Left ventricle myocardium superior (tissue), 1 donor: ENCODE results near the gene SLC25A19. TPM values are rescaled to one million over a fixed set of nuclear protein-coding genes. Genes with fewer than 3 reads are reported as not detected.
A peak's percentile ranks its signal among the peaks of the same experiment; 100 is the strongest.

Source experiments
- ATAC-seq: fragments of 200-7000 bp; cut with Tn5 transposase; one replicate; pipeline ENCODE4 v1.9.1; 2020; ENCODE audit warnings: mild to moderate bottlenecking, moderate library complexity
- DNase-seq: peaks from one replicate; pipeline ENCODE4 v3.0.0-alpha.2; 2020
- intact Hi-C: fragments of 100-400 bp; cut with micrococcal nuclease; formaldehyde crosslinking; loops from one replicate; pipeline ENCODE4 v1.11.0; 2022
- long read RNA-seq: library from polyadenylated mRNA; unstranded; transcript quantifications from one replicate; pipeline ENCODE4 v2.0.0, GENCODE V29; 2021
- total RNA-seq: library from RNA; stranded (reverse); fragmentation: NEBNext Ultra II Directional; extraction: Animal tissue kit (Norgen Biotek cat#: 25700); gene quantifications from one replicate; pipeline ENCODE4 v1.2.1, GENCODE V29; 2021
- donor health status: DM: no; HTN: yes; CAD: no; lungs with severe emphysema.

Gene SLC25A19
- total RNA-seq = 23.0 TPM
- long read RNA-seq, transcript SLC25A19-204 (8 exons, 1,587 nt) = major isoform, 10 of 25 reads
- long read RNA-seq, transcript SLC25A19-210 (8 exons, 1,554 nt) = minor isoform, 5 of 25 reads
- long read RNA-seq, partial matches to known transcripts = 2 of 25 reads
- long read RNA-seq, other reads (novel, unspliced or antisense) = 6 of 25 reads

GRCh38 chr17:75289115-75289831 lies at the start of gene SLC25A19:
Gene SLC25A19 (minus strand): TSS chr17:75289433. CDS start chr17:75286764, 2,669 bp downstream.
- ATAC-seq = peak; percentile 99
- intact Hi-C loops = no loop called here
- DNase-seq = peak; percentile 98

GRCh38 chr17:75338335-75338734 lies 49.1 kb upstream of the SLC25A19 start:
- ATAC-seq (no peak), DNase-seq (no peak)
- intact Hi-C loops = no loop called here

GRCh38 chr17:75335315-75335714 lies 46.1 kb upstream of the SLC25A19 start:
- DNase-seq (no peak), ATAC-seq (no peak)
- intact Hi-C loops = no loop called here

- ATAC-seq = no peak
- no peak for DNase-seq
- intact Hi-C loops = no loop called here
Measured at GRCh38 chr17:75334723-75335122, 45.5 kb upstream of the SLC25A19 start.

GRCh38 chr17:75331671-75332070 lies 42.4 kb upstream of the SLC25A19 start:
- intact Hi-C loops = no loop called here
- DNase-seq (no peak), ATAC-seq (no peak)

- ATAC-seq (no peak), DNase-seq (no peak)
- intact Hi-C loops = loop anchor here (5.0 kb wide), 1 partner anchor 65 kb away; no protein-coding TSS in a partner anchor
Measured at GRCh38 chr17:75327757-75328156, 38.5 kb upstream of the SLC25A19 start.

- no peak for DNase-seq
- peak; percentile 16 for ATAC-seq
- intact Hi-C loops = loop anchor here (5.0 kb wide), 1 partner anchor 66 kb away; no protein-coding TSS in a partner anchor
Measured at GRCh38 chr17:75326226-75326848, 37.1 kb upstream of the SLC25A19 start.

- DNase-seq = no peak
- intact Hi-C loops = loop anchor here (5.0 kb wide), 1 partner anchor 66 kb away; no protein-coding TSS in a partner anchor
- ATAC-seq = peak; percentile 33
Measured at GRCh38 chr17:75325827-75326225, 36.6 kb upstream of the SLC25A19 start.

- intact Hi-C loops = loop anchor here (5.0 kb wide), 1 partner anchor 67 kb away; no protein-coding TSS in a partner anchor
- DNase-seq (no peak), ATAC-seq (no peak)
Measured at GRCh38 chr17:75325348-75325747, 36.1 kb upstream of the SLC25A19 start.

GRCh38 chr17:75321506-75321905 lies 32.3 kb upstream of the SLC25A19 start:
- ATAC-seq (no peak), DNase-seq (no peak)
- intact Hi-C loops = loop anchor here (5.0 kb wide), 1 partner anchor 91 kb away; no protein-coding TSS in a partner anchor

- no peak for ATAC-seq
- intact Hi-C loops = loop anchor here (5.0 kb wide), 1 partner anchor 92 kb away; no protein-coding TSS in a partner anchor
Measured at GRCh38 chr17:75319904-75320691, 30.9 kb upstream of the SLC25A19 start.

GRCh38 chr17:75318615-75319222 lies 29.5 kb upstream of the SLC25A19 start:
- DNase-seq (no peak), ATAC-seq (no peak)
- intact Hi-C loops = no loop called here

More at GRCh38 chr17:75319904-75320691, 30.9 kb upstream of the SLC25A19 start:
- DNase-seq = no peak

GRCh38 chr17:75318211-75318610 lies 29.0 kb upstream of the SLC25A19 start:
- ATAC-seq (peak; percentile 17), DNase-seq (no peak)
- intact Hi-C loops = no loop called here

- intact Hi-C loops = no loop called here
- peak; percentile 40 for DNase-seq
- ATAC-seq = no peak
Measured at GRCh38 chr17:75317671-75318070, 28.4 kb upstream of the SLC25A19 start.

- DNase-seq (no peak), ATAC-seq (no peak)
- intact Hi-C loops = no loop called here
Measured at GRCh38 chr17:75316253-75316652, 27.0 kb upstream of the SLC25A19 start.

- intact Hi-C loops = no loop called here
- DNase-seq = no peak
- no peak for ATAC-seq
Measured at GRCh38 chr17:75315541-75316243, 26.5 kb upstream of the SLC25A19 start.

GRCh38 chr17:75313941-75314551 lies 24.8 kb upstream of the SLC25A19 start:
- intact Hi-C loops = loop anchor here (5.0 kb wide), 1 partner anchor 853 kb away; no protein-coding TSS in a partner anchor
- peak; percentile 34 for DNase-seq

More at GRCh38 chr17:75313941-75314551, 24.8 kb upstream of the SLC25A19 start:
- ATAC-seq = peak; percentile 62
